Cerebellar nuclear complex (tissue), 1 donor: ENCODE measurements around the gene SCN4A.

Experiments used
- DNase-seq, 2 experiments: peaks; one replicate each; lab custom pipeline; 2025; lab: John Stamatoyannopoulos, UW

SCN4A gene

GRCh38 chr17:64001763-64002529 lies 29.2 kb upstream of the SCN4A start:
- DNase-seq, result no peak

GRCh38 chr17:64001091-64001579 lies 28.4 kb upstream of the SCN4A start:
- DNase-seq, result no peak

- no peak for DNase-seq
Measured at GRCh38 chr17:63999680-64000531, 27.2 kb upstream of the SCN4A start.

GRCh38 chr17:63998721-63999679 lies 26.3 kb upstream of the SCN4A start:
- DNase-seq, result no peak

- no peak for DNase-seq
Measured at GRCh38 chr17:63998050-63998720, 25.5 kb upstream of the SCN4A start, which contains the start of gene PRR29. TSS of gene PRR29 (plus strand) at chr17:63998351. CDS start at chr17:63998365, 14 bp downstream.

GRCh38 chr17:63997341-63998048 lies 24.8 kb upstream of the SCN4A start:
- no peak for DNase-seq

GRCh38 chr17:63996430-63997182 lies 23.9 kb upstream of the SCN4A start:
- no peak for DNase-seq

GRCh38 chr17:63995626-63996025 lies 22.9 kb upstream of the SCN4A start:
- no peak for DNase-seq

- no peak for DNase-seq
Measured at GRCh38 chr17:63993368-63993985, 20.8 kb upstream of the SCN4A start.

GRCh38 chr17:63991611-63992010 lies 18.9 kb upstream of the SCN4A start:
- DNase-seq, result no peak

GRCh38 chr17:63989622-63990345 lies 17.1 kb upstream of the SCN4A start:
- DNase-seq, result no peak

- no peak for DNase-seq
Measured at GRCh38 chr17:63988741-63989621, 16.3 kb upstream of the SCN4A start.

- DNase-seq, result no peak
Measured at GRCh38 chr17:63988127-63988478, 15.4 kb upstream of the SCN4A start.

GRCh38 chr17:63987221-63988126 lies 14.8 kb upstream of the SCN4A start:
- DNase-seq, result no peak

GRCh38 chr17:63986821-63987220 lies 14.1 kb upstream of the SCN4A start:
- no peak for DNase-seq

GRCh38 chr17:63985387-63986140 lies 12.8 kb upstream of the SCN4A start:
- no peak for DNase-seq
